ENCODE data around the gene CORO1C.
A peak's percentile ranks its signal among the peaks of the same experiment; 100 is the strongest.
"Not testable (repeated sequence)": the region's sequence is repeated elsewhere in the genome, so short reads cannot be mapped to it uniquely, and the experiment has no call there.

The CORO1C gene

GRCh38 chr12:108731105-108731865, at the start of gene CORO1C:
Gene CORO1C (minus strand): TSS chr12:108731518. CDS start chr12:108701318, 30,200 bp downstream.
- peak; percentile 90 to 92 for DNase-seq (ENCODE audit: low read depth in 2 of 2)

- no peak for DNase-seq (ENCODE audit: low read depth in 2 of 2)
These were observed 48.8 kb upstream of the CORO1C start for GRCh38 chr12:108779998-108780688.

- no peak for DNase-seq (ENCODE audit: low read depth in 2 of 2)
These were observed 46.7 kb upstream of the CORO1C start for GRCh38 chr12:108778053-108778452.

GRCh38 chr12:108777156-108777555, 45.8 kb upstream of the CORO1C start:
- no peak for DNase-seq (ENCODE audit: low read depth in 2 of 2)

- DNase-seq (ENCODE audit: low read depth in 2 of 2) = no peak
These were observed 42.8 kb upstream of the CORO1C start for GRCh38 chr12:108773798-108774788.

- no peak for DNase-seq (ENCODE audit: low read depth in 2 of 2)
These were observed 41.8 kb upstream of the CORO1C start for GRCh38 chr12:108772891-108773797.

- no peak for DNase-seq (ENCODE audit: low read depth in 2 of 2)
These were observed 40.9 kb upstream of the CORO1C start for GRCh38 chr12:108772247-108772646.

- not testable (repeated sequence) for DNase-seq (ENCODE audit: low read depth in 2 of 2)
These were observed 40.5 kb upstream of the CORO1C start for GRCh38 chr12:108771835-108772234.

GRCh38 chr12:108770963-108771362, 39.6 kb upstream of the CORO1C start:
- DNase-seq (ENCODE audit: low read depth in 2 of 2) = no peak

- no peak for DNase-seq (ENCODE audit: low read depth in 2 of 2)
These were observed 39.0 kb upstream of the CORO1C start for GRCh38 chr12:108770269-108770829.

- peak in 1 of 2 donors; percentile 12 for DNase-seq (ENCODE audit: low read depth in 2 of 2)
These were observed 37.5 kb upstream of the CORO1C start for GRCh38 chr12:108768591-108769500.

- no peak for DNase-seq (ENCODE audit: low read depth in 2 of 2)
These were observed 35.0 kb upstream of the CORO1C start for GRCh38 chr12:108766294-108766693.

- no peak for DNase-seq (ENCODE audit: low read depth in 2 of 2)
These were observed 34.0 kb upstream of the CORO1C start for GRCh38 chr12:108765289-108765764.

GRCh38 chr12:108764540-108765288, 33.4 kb upstream of the CORO1C start:
- DNase-seq (ENCODE audit: low read depth in 2 of 2) = no peak

GRCh38 chr12:108761226-108761625, 29.9 kb upstream of the CORO1C start:
- DNase-seq (ENCODE audit: low read depth in 2 of 2) = no peak

- DNase-seq (ENCODE audit: low read depth in 2 of 2) = no peak
These were observed 28.6 kb upstream of the CORO1C start for GRCh38 chr12:108759924-108760323.

GRCh38 chr12:108757856-108758255, 26.5 kb upstream of the CORO1C start:
- no peak for DNase-seq (ENCODE audit: low read depth in 2 of 2)

GRCh38 chr12:108756421-108756820, 25.1 kb upstream of the CORO1C start:
- no peak for DNase-seq (ENCODE audit: low read depth in 2 of 2)

GRCh38 chr12:108755481-108755880, 24.2 kb upstream of the CORO1C start:
- no peak for DNase-seq (ENCODE audit: low read depth in 2 of 2)

All from stimulated activated CD8-positive, alpha-beta memory T cell treated with anti-CD3 and anti-CD28 coated beads, Interleukin-15, amount 100 ng/mL, for 48 hours (primary cell).